Cerebellar nuclear complex (tissue), 1 donor: Measurements from ENCODE around the gene ABCB1.

Source experiments
- DNase-seq, 2 experiments: peaks; one replicate each; lab custom pipeline; 2025; lab: John Stamatoyannopoulos, UW

ABCB1 gene

GRCh38 chr7:87513735-87514335 is 86.8 kb downstream of the ABCB1 start:
- no peak for DNase-seq

- no peak for DNase-seq
These were observed 87.8 kb downstream of the ABCB1 start for GRCh38 chr7:87512906-87513305.

GRCh38 chr7:87511510-87511909 is 89.2 kb downstream of the ABCB1 start:
- DNase-seq: no peak

- DNase-seq: no peak
These were observed 90.2 kb downstream of the ABCB1 start for GRCh38 chr7:87510411-87510875.

- DNase-seq: no peak
These were observed 93.2 kb downstream of the ABCB1 start for GRCh38 chr7:87507446-87507845.

- DNase-seq: no peak
These were observed 94.2 kb downstream of the ABCB1 start for GRCh38 chr7:87506246-87507180.

- no peak for DNase-seq
These were observed 95.0 kb downstream of the ABCB1 start for GRCh38 chr7:87505557-87506245.

- no peak for DNase-seq
These were observed 95.6 kb downstream of the ABCB1 start for GRCh38 chr7:87505122-87505521.

- no peak for DNase-seq
These were observed 101.2 kb downstream of the ABCB1 start for GRCh38 chr7:87499494-87499893.

- no peak for DNase-seq
These were observed 101.8 kb downstream of the ABCB1 start for GRCh38 chr7:87498893-87499292.

GRCh38 chr7:87497482-87497881 is 103.2 kb downstream of the ABCB1 start:
- DNase-seq: no peak

GRCh38 chr7:87495366-87495765 is 105.3 kb downstream of the ABCB1 start:
- DNase-seq: no peak

- no peak for DNase-seq
These were observed 106.2 kb downstream of the ABCB1 start for GRCh38 chr7:87494454-87494853.

- no peak for DNase-seq
These were observed 117.6 kb downstream of the ABCB1 start for GRCh38 chr7:87483131-87483530.

- DNase-seq: no peak
These were observed 118.6 kb downstream of the ABCB1 start for GRCh38 chr7:87482115-87482514.

GRCh38 chr7:87480386-87480785 is 120.3 kb downstream of the ABCB1 start:
- DNase-seq: no peak

GRCh38 chr7:87479951-87480350 is 120.7 kb downstream of the ABCB1 start:
- no peak for DNase-seq

- DNase-seq: no peak
These were observed 124.5 kb downstream of the ABCB1 start for GRCh38 chr7:87476179-87476557.

- DNase-seq: no peak
These were observed 125.1 kb downstream of the ABCB1 start, which contains the start of gene ABCB4 for GRCh38 chr7:87475359-87476178. Gene ABCB4, minus strand, starts transcription at chr7:87475680. Its CDS starts 215 bp downstream, at chr7:87475465.

GRCh38 chr7:87474533-87475358 is 125.9 kb downstream of the ABCB1 start:
- DNase-seq: no peak

- DNase-seq: no peak
These were observed 126.7 kb downstream of the ABCB1 start for GRCh38 chr7:87473986-87474385.
